ENCODE measurements around the gene CCNB1IP1. TPM values are rescaled to one million over a fixed set of nuclear protein-coding genes. Genes with fewer than 3 reads are reported as not detected.
A peak's percentile ranks its signal among the peaks of the same experiment; 100 is the strongest.

CCNB1IP1 gene
- total and polyA plus RNA-seq, 8 donors = 17.4 to 55.3 (median 30.9) TPM

DNA sequence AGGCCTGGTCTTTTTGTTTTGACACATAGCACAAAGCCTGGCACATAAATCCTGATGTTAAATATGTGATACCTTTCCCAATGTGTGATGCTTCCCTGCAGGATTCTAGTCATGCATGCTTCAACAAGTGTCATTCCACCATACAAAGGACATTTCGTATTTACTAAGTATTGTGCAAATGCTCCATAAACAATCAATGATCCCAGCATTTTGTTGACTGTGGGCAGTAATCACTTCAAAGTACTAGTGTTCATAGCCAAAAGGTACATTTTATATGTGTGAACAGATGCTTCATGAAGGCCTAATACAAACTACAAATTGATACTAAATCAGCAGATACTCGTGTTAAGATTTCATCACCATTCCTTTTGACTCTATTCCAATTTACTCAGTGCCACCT, 4.4 kb downstream of the CCNB1IP1 start:
- Histone ChIP-seq H3K27me3 (no peaks in the 10 kb centered on the region), H3K9me3 (no peaks in the 10 kb centered on the region), H3K4me3 (no peak overlapping the region), H3K36me3 (peaks cover 0 to 28% (median 6%) of the 10 kb centered on the region in 3 donors), H3K27ac (no peak overlapping the region), H3K4me1 (peaks cover 3 to 5% (median 3%) of the 10 kb centered on the region in 3 donors)
- TF ChIP-seq, protein P1, sequence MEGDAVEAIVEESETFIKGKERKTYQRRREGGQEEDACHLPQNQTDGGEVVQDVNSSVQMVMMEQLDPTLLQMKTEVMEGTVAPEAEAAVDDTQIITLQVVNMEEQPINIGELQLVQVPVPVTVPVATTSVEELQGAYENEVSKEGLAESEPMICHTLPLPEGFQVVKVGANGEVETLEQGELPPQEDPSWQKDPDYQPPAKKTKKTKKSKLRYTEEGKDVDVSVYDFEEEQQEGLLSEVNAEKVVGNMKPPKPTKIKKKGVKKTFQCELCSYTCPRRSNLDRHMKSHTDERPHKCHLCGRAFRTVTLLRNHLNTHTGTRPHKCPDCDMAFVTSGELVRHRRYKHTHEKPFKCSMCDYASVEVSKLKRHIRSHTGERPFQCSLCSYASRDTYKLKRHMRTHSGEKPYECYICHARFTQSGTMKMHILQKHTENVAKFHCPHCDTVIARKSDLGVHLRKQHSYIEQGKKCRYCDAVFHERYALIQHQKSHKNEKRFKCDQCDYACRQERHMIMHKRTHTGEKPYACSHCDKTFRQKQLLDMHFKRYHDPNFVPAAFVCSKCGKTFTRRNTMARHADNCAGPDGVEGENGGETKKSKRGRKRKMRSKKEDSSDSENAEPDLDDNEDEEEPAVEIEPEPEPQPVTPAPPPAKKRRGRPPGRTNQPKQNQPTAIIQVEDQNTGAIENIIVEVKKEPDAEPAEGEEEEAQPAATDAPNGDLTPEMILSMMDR (IDR thresholded peaks at IDR 0.05) = no peak
- DNase-seq = no peak
- FAIRE-seq = no peak
- 40% methylated on average over 2 of the region's 2 CpGs for WGBS, 2 donors
- ATAC-seq = no peak
- intact Hi-C loops (cut with DNase I) = loop anchor here (10.0 kb wide), 2 partner anchors 76 to 276 kb away; no protein-coding TSS in a partner anchor

DNA sequence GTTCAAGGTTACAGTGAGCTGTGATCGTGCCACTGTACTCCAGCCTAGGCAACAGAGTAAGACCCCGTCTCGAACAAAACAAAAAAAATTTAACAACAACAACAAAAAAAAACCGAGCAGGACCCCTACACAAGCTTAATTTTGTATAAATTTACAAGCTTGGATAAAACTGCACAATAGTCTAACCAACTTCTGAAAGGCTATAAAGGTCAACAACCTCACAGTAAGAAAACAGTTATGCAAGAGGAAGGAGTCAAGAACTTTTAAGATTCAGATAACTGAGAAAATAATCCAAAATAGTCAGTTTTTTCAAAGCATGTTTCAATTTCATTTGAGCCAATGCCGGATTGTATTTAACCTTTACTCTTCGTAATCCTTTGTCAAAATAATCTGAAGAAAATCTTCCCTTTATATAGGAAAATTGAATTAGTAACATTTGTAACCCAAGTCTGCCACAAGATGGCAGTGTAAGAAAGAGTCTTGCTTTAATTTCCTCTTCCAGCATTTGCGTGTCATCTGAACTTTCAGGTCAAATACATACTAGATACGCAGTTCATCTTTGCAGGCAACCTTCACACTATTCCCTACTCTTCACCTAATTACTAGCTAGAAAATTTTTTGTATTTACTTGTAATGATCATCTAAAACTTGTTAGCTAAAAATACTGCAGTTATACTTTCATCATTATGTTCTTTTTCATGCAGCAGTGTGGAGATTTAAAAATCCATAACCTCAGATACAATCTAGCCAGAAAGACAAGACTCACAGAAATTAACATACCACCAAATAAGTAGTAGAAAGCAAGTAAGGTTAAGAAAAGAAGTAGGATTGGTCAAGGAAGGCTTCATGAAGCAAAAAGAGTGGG, 5.8 kb downstream of the CCNB1IP1 start:
- no peak for DNase-seq

DNA sequence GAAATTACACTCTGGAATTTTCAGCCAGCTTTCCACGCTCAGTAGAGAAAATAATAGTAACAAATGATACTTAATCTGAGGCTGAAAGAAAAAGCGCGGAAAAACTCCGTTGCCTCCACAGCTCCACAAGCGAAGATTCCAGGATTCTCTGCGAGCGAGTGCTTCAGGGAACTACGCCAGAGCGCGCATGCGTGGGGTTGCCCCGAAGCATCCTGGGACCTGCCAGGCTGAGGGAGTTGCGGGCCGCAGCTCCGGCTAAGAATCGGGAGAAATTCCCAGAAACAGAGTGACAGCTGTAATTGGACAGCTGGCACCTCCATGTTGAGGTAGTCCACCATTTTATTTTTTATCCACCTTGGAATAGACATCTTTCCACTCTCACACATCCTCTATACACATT, 15.4 kb downstream of the CCNB1IP1 start:
- Histone ChIP-seq H3K4me3 (no peak overlapping the region), H3K27ac (no peak overlapping the region), H3K9me3 (no peaks in the 10 kb centered on the region), H3K36me3 (peaks cover 3 to 32% (median 17%) of the 10 kb centered on the region in 3 donors), H3K4me1 (no peaks in the 10 kb centered on the region), H3K27me3 (no peaks in the 10 kb centered on the region)
- TF ChIP-seq, protein P1 (IDR thresholded peaks at IDR 0.05) = no peak
- intact Hi-C loops (cut with DNase I) = no loop called here
- FAIRE-seq (no peak), ATAC-seq (no peak), DNase-seq (no peak)
- 91 to 97% methylated on average over 16 of the region's 16 CpGs for WGBS, 2 donors

More for the DNA sequence above, 5.8 kb downstream of the CCNB1IP1 start:
- peak; percentile 69 to 88 (median 84) for ATAC-seq
- intact Hi-C loops (cut with DNase I) = loop anchor here (10.0 kb wide), 2 partner anchors 78 to 278 kb away; no protein-coding TSS in a partner anchor
- 29 to 35% methylated on average over 8 of the region's 8 CpGs for WGBS, 2 donors
- H3K4me1 ChIP-seq = peaks cover 0 to 3% (median 3%) of the 10 kb centered on the region in 3 donors
- H3K27me3 ChIP-seq = no peaks in the 10 kb centered on the region
- H3K4me3 ChIP-seq = no peak overlapping the region
- H3K9me3 ChIP-seq = no peaks in the 10 kb centered on the region
- no peak overlapping the region for H3K27ac ChIP-seq
- TF ChIP-seq, protein P1 (IDR thresholded peaks at IDR 0.05) = peak; percentile 25 to 66 (median 60)
- peaks cover 0 to 28% (median 6%) of the 10 kb centered on the region in 3 donors for H3K36me3 ChIP-seq
- FAIRE-seq = peak; percentile 96

DNA sequence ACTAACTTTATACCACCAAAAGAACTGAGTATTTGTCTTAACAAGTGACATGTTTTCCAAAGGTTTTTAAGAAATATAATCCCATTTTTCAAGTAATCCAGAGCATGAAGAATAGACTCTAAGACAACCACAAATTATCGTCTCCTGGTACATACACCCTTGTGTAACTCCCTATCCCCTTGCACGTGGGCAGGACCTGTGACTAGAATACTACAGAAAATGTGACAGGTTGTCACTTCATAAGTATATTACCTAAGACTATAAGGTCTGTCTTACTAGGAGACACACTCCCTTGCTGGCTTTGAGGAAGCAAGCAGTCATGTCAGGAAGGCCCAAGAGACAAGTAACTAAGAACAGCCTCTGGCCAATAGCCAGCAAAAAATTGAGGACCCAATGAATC, 19.1 kb downstream of the CCNB1IP1 start:
- ATAC-seq (no peak), FAIRE-seq (no peak), DNase-seq (no peak)
- Histone ChIP-seq H3K27ac (no peak overlapping the region), H3K36me3 (peaks cover 3 to 36% (median 20%) of the 10 kb centered on the region in 3 donors), H3K4me3 (no peak overlapping the region), H3K9me3 (no peaks in the 10 kb centered on the region), H3K27me3 (no peaks in the 10 kb centered on the region), H3K4me1 (no peaks in the 10 kb centered on the region)
- intact Hi-C loops (cut with DNase I) = no loop called here
- TF ChIP-seq, protein P1 (IDR thresholded peaks at IDR 0.05) = no peak
- 92 to 97% methylated on average over 2 of the region's 2 CpGs for WGBS, 2 donors

DNA sequence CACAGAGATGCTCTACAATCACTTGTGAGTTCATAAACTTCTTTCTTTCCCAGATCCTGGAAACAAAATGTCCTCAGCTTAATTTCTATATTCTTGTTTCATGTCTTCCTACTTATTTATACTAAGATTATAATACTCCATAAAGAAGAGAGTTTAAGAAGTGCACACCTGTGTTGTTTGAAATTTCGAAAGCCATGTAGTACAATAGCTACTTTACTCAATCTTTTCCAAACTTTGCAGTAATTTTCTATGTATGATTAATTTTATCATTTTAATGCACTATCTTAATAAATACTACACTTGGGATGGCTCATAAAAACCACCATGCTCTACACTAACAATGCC, 27.0 kb downstream of the CCNB1IP1 start:
- peaks cover 7 to 9% (median 9%) of the 10 kb centered on the region in 3 donors for H3K4me1 ChIP-seq
- H3K27ac ChIP-seq = no peak overlapping the region
- no peak for DNase-seq
- H3K36me3 ChIP-seq = peaks cover 0 to under 1% (median 0%) of the 10 kb centered on the region in 3 donors
- no peaks in the 10 kb centered on the region for H3K9me3 ChIP-seq
- H3K4me3 ChIP-seq = no peak overlapping the region
- intact Hi-C loops (cut with DNase I) = no loop called here
- no peak for FAIRE-seq
- ATAC-seq = no peak
- TF ChIP-seq, protein P1 (IDR thresholded peaks at IDR 0.05) = no peak
- no peaks in the 10 kb centered on the region for H3K27me3 ChIP-seq
- 96 to 97% methylated on average over 1 of the region's 1 CpG for WGBS, 2 donors

Data from pancreas (tissue), 10 donors.